H9 (cell line): Measurements from ENCODE around the gene VRK2. TPM values are rescaled to one million over a fixed set of nuclear protein-coding genes. Genes with fewer than 3 reads are reported as not detected.

Experiments
- DNase-seq: peaks from one replicate; pipeline ENCODE4 v3.0.0-alpha.2; 2017
- H2AFZ ChIP-seq: one replicate; pipeline ENCODE4 v1.6.1; 2013; ENCODE audit warnings: mild to moderate bottlenecking, low read length, control low read depth, moderate library complexity
- H2AK5ac ChIP-seq: 2 replicates; pipeline ENCODE4 v1.6.1; 2013; ENCODE audit warnings: low read length, control low read depth, mixed read lengths; ENCODE audit not compliant: insufficient read length
- H2BK120ac ChIP-seq: one replicate; pipeline ENCODE4 v1.6.1; 2013; ENCODE audit warnings: low read depth, mild to moderate bottlenecking, low read length, control low read depth, inconsistent platforms; ENCODE audit not compliant: poor library complexity, severe bottlenecking
- H2BK12ac ChIP-seq: 2 replicates; pipeline ENCODE4 v1.6.1; 2013; ENCODE audit warnings: low read length, control low read depth, mixed read lengths, low read depth; ENCODE audit not compliant: insufficient read length
- H2BK15ac ChIP-seq: 2 replicates; pipeline ENCODE4 v1.6.1; 2013; ENCODE audit warnings: low read depth, low read length, control low read depth
- H2BK20ac ChIP-seq: one replicate; pipeline ENCODE4 v1.6.1; 2013; ENCODE audit warnings: low read depth, mild to moderate bottlenecking, low read length, control low read depth, inconsistent platforms; ENCODE audit not compliant: poor library complexity, severe bottlenecking
- H2BK5ac ChIP-seq: 2 replicates; pipeline ENCODE4 v1.6.1; 2013; ENCODE audit warnings: low read length, control low read depth, mixed read lengths; ENCODE audit not compliant: insufficient read length
- H3K14ac ChIP-seq: 2 replicates; pipeline ENCODE4 v1.6.1; 2013; ENCODE audit warnings: low read length, control low read depth; ENCODE audit not compliant: insufficient read depth
- H3K18ac ChIP-seq: 2 replicates; pipeline ENCODE4 v1.6.1; 2013; ENCODE audit warnings: low read depth, mild to moderate bottlenecking, mixed read lengths, low read length, control low read depth; ENCODE audit not compliant: insufficient read length
- H3K23ac ChIP-seq: 2 replicates; pipeline ENCODE4 v1.6.1; 2013; ENCODE audit warnings: low read length, control low read depth, mixed read lengths, low read depth; ENCODE audit not compliant: insufficient read length
- H3K23me2 ChIP-seq: 2 replicates; pipeline ENCODE4 v1.6.1; 2013; ENCODE audit warnings: low read depth, mild to moderate bottlenecking, mixed read lengths, low read length, control low read depth; ENCODE audit not compliant: insufficient read length, poor library complexity, severe bottlenecking
- H3K27ac ChIP-seq: 2 replicates; pipeline ENCODE4 v1.5.1; 2013; ENCODE audit warnings: low read length, control low read depth, mixed read lengths, low read depth; ENCODE audit not compliant: insufficient read length
- H3K27me3 ChIP-seq: 2 replicates; pipeline ENCODE4 v1.6.1; 2013; ENCODE audit warnings: low read length, control low read depth, inconsistent platforms; ENCODE audit not compliant: insufficient read depth
- H3K4ac ChIP-seq: 2 replicates; pipeline ENCODE4 v1.6.1; 2013; ENCODE audit warnings: low read depth, mild to moderate bottlenecking, control low read depth, inconsistent platforms, low read length, moderate library complexity
- H3K4me1 ChIP-seq: 2 replicates; pipeline ENCODE4 v1.6.1; 2013; ENCODE audit warnings: low read length, control low read depth, inconsistent platforms; ENCODE audit not compliant: insufficient read depth
- H3K4me2 ChIP-seq: 2 replicates; pipeline ENCODE4 v1.6.1; 2013; ENCODE audit warnings: low read length, control low read depth, mixed read lengths; ENCODE audit not compliant: insufficient read length, insufficient read depth
- H3K56ac ChIP-seq: 2 replicates; pipeline ENCODE4 v1.6.1; 2013; ENCODE audit warnings: low read depth, mild to moderate bottlenecking, mixed read lengths, low read length, control low read depth; ENCODE audit not compliant: insufficient read length
- H3K79me1 ChIP-seq: 2 replicates; pipeline ENCODE4 v1.6.1; 2013; ENCODE audit warnings: low read depth, mild to moderate bottlenecking, moderate library complexity, low read length, control low read depth, inconsistent platforms; ENCODE audit not compliant: insufficient read depth, poor library complexity, severe bottlenecking
- H3K79me2 ChIP-seq: 2 replicates; pipeline ENCODE4 v1.6.1; 2013; ENCODE audit warnings: low read length, control low read depth, inconsistent platforms; ENCODE audit not compliant: insufficient read depth
- H3K9ac ChIP-seq: 2 replicates; pipeline ENCODE4 v1.6.1; 2013; ENCODE audit warnings: low read length, control low read depth, mixed read lengths; ENCODE audit not compliant: insufficient read length; ENCODE audit errors: extremely low read depth
- H3K9me3 ChIP-seq: one replicate; pipeline ENCODE4 v1.6.1; 2013; ENCODE audit warnings: low read depth, low read length, inconsistent platforms; ENCODE audit not compliant: control insufficient read depth
- H3T11ph ChIP-seq: one replicate; pipeline ENCODE4 v1.6.1; 2013; ENCODE audit warnings: mild to moderate bottlenecking, low read length, control low read depth, inconsistent platforms
- H4K20me1 ChIP-seq: one replicate; pipeline ENCODE4 v1.6.1; 2013; ENCODE audit not compliant: control insufficient read depth, insufficient read length, insufficient read depth
- H4K5ac ChIP-seq: 2 replicates; pipeline ENCODE4 v1.6.1; 2013; ENCODE audit warnings: low read depth, mild to moderate bottlenecking, mixed read lengths, low read length, control low read depth; ENCODE audit not compliant: insufficient read length
- H4K8ac ChIP-seq: replicated peaks from 2 replicates; pipeline ENCODE4 v1.6.1; 2013; ENCODE audit warnings: low read length, control low read depth, mixed read lengths, low read depth; ENCODE audit not compliant: insufficient read length
- H4K91ac ChIP-seq: 2 replicates; pipeline ENCODE4 v1.6.1; 2013; ENCODE audit warnings: low read depth, mild to moderate bottlenecking, moderate library complexity, mixed read lengths, low read length, control low read depth; ENCODE audit not compliant: insufficient read length
- H3K27ac Mint-ChIP-seq, 3 experiments: 2 replicates in 2 of 3; 3 replicates in 1 of 3; pipeline ENCODE4 v1.8.0; 2020 to 2021; ENCODE audit warnings: mixed read lengths in 3 of 3, mild to moderate bottlenecking in 1 of 3, moderate library complexity in 1 of 3
- H3K27me3 Mint-ChIP-seq: 2 replicates; pipeline ENCODE4 v1.8.0; 2021; ENCODE audit warnings: low read depth, mild to moderate bottlenecking, moderate library complexity, mixed read lengths
- H3K36me3 Mint-ChIP-seq, 3 experiments: 2 replicates in 2 of 3; 3 replicates in 1 of 3; pipeline ENCODE4 v1.8.0; 2020 to 2021; ENCODE audit warnings: low read depth in 3 of 3, mixed read lengths in 3 of 3; ENCODE audit not compliant: insufficient read depth in 1 of 3
- H3K4me1 Mint-ChIP-seq, 2 experiments: 2 replicates each; pipeline ENCODE4 v1.8.0; 2020; ENCODE audit warnings: mixed read lengths in 2 of 2
- H3K4me3 Mint-ChIP-seq, 2 experiments: 2 replicates in 1 of 2; 3 replicates in 1 of 2; pipeline ENCODE4 v1.8.0; 2020 to 2021; ENCODE audit warnings: mild to moderate bottlenecking in 2 of 2, mixed read lengths in 2 of 2, moderate library complexity in 1 of 2
- H3K9me3 Mint-ChIP-seq, 2 experiments: 2 replicates in 1 of 2; 3 replicates in 1 of 2; pipeline ENCODE4 v1.8.0; 2020; ENCODE audit warnings: mild to moderate bottlenecking in 2 of 2, mixed read lengths in 2 of 2, moderate library complexity in 1 of 2
- CTCF ChIP-seq: fragments of 200-600 bp; sonication (generic); conservative IDR thresholded peaks from 3 replicates; pipeline ENCODE4 v1.8.0; 2021; ENCODE audit warnings: antibody characterized with exemption, mild to moderate bottlenecking
- total RNA-seq: library from RNA; stranded (reverse); gene quantifications from 2 replicates; pipeline ENCODE4 v1.2.1, GENCODE V29; 2021

VRK2 gene
- total RNA-seq, 1 experiment from 2014 or later = 23.8 TPM

- Histone ChIP-seq H2AFZ (no peak overlapping the region), H2BK15ac (no peak overlapping the region), H3K23ac (no peak overlapping the region), H3K56ac (no peak overlapping the region), H3K23me2 (no peaks in the 10 kb centered on the region), H2BK20ac (no peak overlapping the region), H3K18ac (no peak overlapping the region), H3K9ac (no peak overlapping the region), H3K4ac (no peak overlapping the region), H4K20me1 (no peaks in the 10 kb centered on the region), H3K79me1 (no peaks in the 10 kb centered on the region), H2AK5ac (no peak overlapping the region), H3K9me3 (no peaks in the 10 kb centered on the region), H3K79me2 (no peaks in the 10 kb centered on the region), H3K27me3 (no peaks in the 10 kb centered on the region), H4K5ac (no peak overlapping the region), H3K14ac (no peak overlapping the region), H3T11ph (no peak overlapping the region), H3K27ac (no peak overlapping the region), H2BK120ac (no peak overlapping the region), H3K4me2 (no peak overlapping the region), H4K8ac (no peak overlapping the region), H4K91ac (no peak overlapping the region), H3K4me1 (no peaks in the 10 kb centered on the region), H2BK12ac (no peak overlapping the region), H2BK5ac (no peak overlapping the region)
- Mint-ChIP-seq H3K4me1 (peaks cover 3 to 6% of the 10 kb centered on the region in 2 experiments; a peak in 2 of 4 replicates), H3K27ac (no peak overlapping the region; a peak in 1 of 7 replicates), H3K4me3 (no peak overlapping the region), H3K27me3 (no peaks in the 10 kb centered on the region), H3K9me3 (no peaks in the 10 kb centered on the region), H3K36me3 (peaks cover 0 to 7% (median 3%) of the 10 kb centered on the region in 3 experiments; a peak in 4 of 7 replicates)
- DNase-seq = no peak
- TF ChIP-seq CTCF = no peak
These were observed 60.3 kb downstream of the VRK2 start for GRCh38 chr2:58106896-58107295.
